Stimulated activated CD4-positive, alpha-beta T cell treated with anti-CD3 and anti-CD28 coated beads, TNF-alpha, amount 100 ng/mL, for 24 hours (primary cell): ENCODE data around the gene MYMK.

Experiments used
- DNase-seq, 3 experiments: peaks; one replicate each; pipeline ENCODE4 v3.0.0-alpha.2; 2020; ENCODE audit warnings: low read depth in 3 of 3

MYMK gene

GRCh38 chr9:133485531-133486260 is 39.1 kb downstream of the MYMK start:
- no peak for DNase-seq

- DNase-seq = no peak
These were observed 39.9 kb downstream of the MYMK start for GRCh38 chr9:133484671-133485437.

- DNase-seq = no peak
These were observed 41.1 kb downstream of the MYMK start for GRCh38 chr9:133483611-133484010.

GRCh38 chr9:133478851-133479711 is 45.7 kb downstream of the MYMK start, which contains the start of gene SLC2A6:
TSS of gene SLC2A6 (minus strand) at chr9:133479099. CDS start at chr9:133479059, 40 bp downstream.
- DNase-seq = peak; percentile 60 to 79 (median 60)

GRCh38 chr9:133477992-133478850 is 46.5 kb downstream of the MYMK start:
- no peak for DNase-seq

- DNase-seq = no peak
These were observed 47.3 kb downstream of the MYMK start for GRCh38 chr9:133477461-133477860.

- DNase-seq = no peak
These were observed 47.8 kb downstream of the MYMK start for GRCh38 chr9:133476941-133477340.

GRCh38 chr9:133476036-133476931 is 48.5 kb downstream of the MYMK start:
- no peak for DNase-seq

- no peak for DNase-seq
These were observed 49.3 kb downstream of the MYMK start for GRCh38 chr9:133475292-133476012.

- no peak for DNase-seq
These were observed 49.9 kb downstream of the MYMK start for GRCh38 chr9:133474853-133475252.

GRCh38 chr9:133474215-133474614 is 50.5 kb downstream of the MYMK start:
- no peak for DNase-seq

- no peak for DNase-seq
These were observed 51.0 kb downstream of the MYMK start for GRCh38 chr9:133473743-133474142.

GRCh38 chr9:133472753-133473378 is 51.9 kb downstream of the MYMK start:
- no peak for DNase-seq

- no peak for DNase-seq
These were observed 52.5 kb downstream of the MYMK start for GRCh38 chr9:133472277-133472645.

- no peak for DNase-seq
These were observed 53.0 kb downstream of the MYMK start for GRCh38 chr9:133471551-133472276.

- no peak for DNase-seq
These were observed 53.8 kb downstream of the MYMK start for GRCh38 chr9:133470988-133471387.

- DNase-seq = no peak
These were observed 54.3 kb downstream of the MYMK start for GRCh38 chr9:133470427-133470924.

GRCh38 chr9:133468777-133469421 is 55.9 kb downstream of the MYMK start:
- no peak for DNase-seq
